Dedifferentiated amniotic fluid mesenchymal stem cell (primary cell): Measurements from ENCODE around the gene HOXA10.

Experiments
- DNase-seq: peaks from one replicate; pipeline ENCODE4 v3.0.0-alpha.2; 2016; ENCODE audit errors: extremely low spot score

HOXA10 gene

GRCh38 chr7:27191161-27191731, 17.1 kb upstream of the HOXA10 start:
- no peak for DNase-seq

GRCh38 chr7:27189997-27190748, 16.1 kb upstream of the HOXA10 start:
- DNase-seq: no peak

- no peak for DNase-seq
Measured at GRCh38 chr7:27189295-27189996, 15.3 kb upstream of the HOXA10 start.

GRCh38 chr7:27188386-27189294, 14.5 kb upstream of the HOXA10 start:
- DNase-seq: no peak

- no peak for DNase-seq
Measured at GRCh38 chr7:27187475-27188385, 13.6 kb upstream of the HOXA10 start.

- DNase-seq: no peak
Measured at GRCh38 chr7:27186668-27187474, 12.8 kb upstream of the HOXA10 start.

GRCh38 chr7:27185854-27186667, 11.9 kb upstream of the HOXA10 start:
- no peak for DNase-seq

GRCh38 chr7:27185013-27185853, 11.1 kb upstream of the HOXA10 start, which contains the start of gene HOXA11:
HOXA11 (minus strand) TSS chr7:27185232; CDS start chr7:27185144, 88 bp downstream.
- no peak for DNase-seq

GRCh38 chr7:27184337-27185012, 10.4 kb upstream of the HOXA10 start:
- no peak for DNase-seq

GRCh38 chr7:27183682-27184336, 9.7 kb upstream of the HOXA10 start:
- DNase-seq: no peak

- no peak for DNase-seq
Measured at GRCh38 chr7:27182861-27183681, 9.0 kb upstream of the HOXA10 start.

GRCh38 chr7:27182285-27182841, 8.2 kb upstream of the HOXA10 start:
- no peak for DNase-seq

GRCh38 chr7:27181795-27182275, 7.7 kb upstream of the HOXA10 start:
- DNase-seq: no peak

- no peak for DNase-seq
Measured at GRCh38 chr7:27180431-27181420, 6.6 kb upstream of the HOXA10 start.
